ENCODE results near the gene SPRTN.

The SPRTN gene

DNA sequence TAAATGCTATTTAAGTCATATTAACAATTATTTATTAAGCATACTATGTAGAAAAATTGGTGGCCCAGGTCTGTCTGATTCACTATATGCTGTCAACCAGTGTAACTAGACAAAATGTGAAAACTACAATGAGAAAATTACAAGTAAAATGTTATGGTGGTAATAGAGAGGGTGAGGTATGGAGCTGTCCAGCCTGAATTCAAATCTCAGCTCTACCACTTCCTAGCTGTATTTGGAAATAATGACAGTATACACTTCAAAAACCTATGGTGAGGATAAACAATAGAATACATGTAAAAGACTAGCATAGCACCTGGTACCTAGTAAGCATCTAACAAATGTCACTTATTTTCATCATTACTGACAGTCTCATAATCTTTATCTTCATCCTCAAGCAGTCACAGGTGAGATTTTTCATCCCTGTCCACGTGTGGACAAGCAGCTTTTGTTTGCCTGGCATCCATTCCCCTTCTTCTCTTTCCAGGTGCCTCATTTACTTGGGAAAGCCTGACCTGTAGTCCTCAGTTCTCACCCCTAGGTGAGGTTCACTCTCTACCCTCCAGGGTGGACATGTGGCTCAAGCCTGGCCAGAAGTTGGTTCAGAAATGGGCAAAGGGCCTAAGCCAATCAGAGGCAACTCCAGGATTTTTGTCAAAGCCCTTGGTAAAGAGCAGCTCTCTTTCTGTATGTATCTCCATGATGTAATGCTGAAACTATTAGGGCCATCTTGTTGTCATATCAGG lies 54.5 kb downstream of the SPRTN start:
- no peak for TF ChIP-seq EZH2phosphoT487 (IDR thresholded peaks at IDR 0.05; ENCODE audit: borderline replicate concordance)
- TF ChIP-seq, protein P1, sequence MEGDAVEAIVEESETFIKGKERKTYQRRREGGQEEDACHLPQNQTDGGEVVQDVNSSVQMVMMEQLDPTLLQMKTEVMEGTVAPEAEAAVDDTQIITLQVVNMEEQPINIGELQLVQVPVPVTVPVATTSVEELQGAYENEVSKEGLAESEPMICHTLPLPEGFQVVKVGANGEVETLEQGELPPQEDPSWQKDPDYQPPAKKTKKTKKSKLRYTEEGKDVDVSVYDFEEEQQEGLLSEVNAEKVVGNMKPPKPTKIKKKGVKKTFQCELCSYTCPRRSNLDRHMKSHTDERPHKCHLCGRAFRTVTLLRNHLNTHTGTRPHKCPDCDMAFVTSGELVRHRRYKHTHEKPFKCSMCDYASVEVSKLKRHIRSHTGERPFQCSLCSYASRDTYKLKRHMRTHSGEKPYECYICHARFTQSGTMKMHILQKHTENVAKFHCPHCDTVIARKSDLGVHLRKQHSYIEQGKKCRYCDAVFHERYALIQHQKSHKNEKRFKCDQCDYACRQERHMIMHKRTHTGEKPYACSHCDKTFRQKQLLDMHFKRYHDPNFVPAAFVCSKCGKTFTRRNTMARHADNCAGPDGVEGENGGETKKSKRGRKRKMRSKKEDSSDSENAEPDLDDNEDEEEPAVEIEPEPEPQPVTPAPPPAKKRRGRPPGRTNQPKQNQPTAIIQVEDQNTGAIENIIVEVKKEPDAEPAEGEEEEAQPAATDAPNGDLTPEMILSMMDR (conservative IDR thresholded peaks at IDR 0.05; ENCODE audit: low read length) = no peak
- Histone ChIP-seq H3F3A (ENCODE audit: low read depth) (no peaks in the 10 kb centered on the region), H3K36me3 (ENCODE audit: insufficient read depth, low read length) (no peaks in the 10 kb centered on the region), H3K79me2 (ENCODE audit: insufficient read depth, low read length) (no peaks in the 10 kb centered on the region), H3K4me2 (ENCODE audit: low read depth, low read length, poor library complexity, severe bottlenecking) (no peak overlapping the region), H3K9ac (ENCODE audit: low read depth, low read length, poor library complexity, severe bottlenecking) (no peak overlapping the region), H3K27me3 (ENCODE audit: insufficient read depth, low read length, poor library complexity, severe bottlenecking) (no peaks in the 10 kb centered on the region), H2AFZ (ENCODE audit: low read length) (no peak overlapping the region), H3K9me2 (replicated peaks; ENCODE audit: low read depth, low read length) (no peaks in the 10 kb centered on the region), H4K20me1 (ENCODE audit: insufficient read depth, low read length, poor library complexity, severe bottlenecking) (no peaks in the 10 kb centered on the region), H3K4me1 (ENCODE audit: insufficient read depth, low read length, poor library complexity, severe bottlenecking) (no peaks in the 10 kb centered on the region), H3K4me3 (ENCODE audit: low read length, poor library complexity, severe bottlenecking) (no peak overlapping the region), H3K9me3 (ENCODE audit: insufficient read depth, low read depth, low read length) (no peaks in the 10 kb centered on the region)

- no peaks in the 10 kb centered on the region for H4K20me1 ChIP-seq (ENCODE audit: insufficient read depth, low read length, poor library complexity, severe bottlenecking)
- no peak overlapping the region for H3K9ac ChIP-seq (ENCODE audit: low read depth, low read length, poor library complexity, severe bottlenecking)
- H3K36me3 ChIP-seq (ENCODE audit: insufficient read depth, low read length) = no peaks in the 10 kb centered on the region
- no peaks in the 10 kb centered on the region for H3K9me3 ChIP-seq (ENCODE audit: insufficient read depth, low read depth, low read length)
- H3K9me2 ChIP-seq (replicated peaks; ENCODE audit: low read depth, low read length) = no peaks in the 10 kb centered on the region
- H3F3A ChIP-seq (ENCODE audit: low read depth) = no peaks in the 10 kb centered on the region
- H2AFZ ChIP-seq (ENCODE audit: low read length) = no peak overlapping the region
- no peaks in the 10 kb centered on the region for H3K4me1 ChIP-seq (ENCODE audit: insufficient read depth, low read length, poor library complexity, severe bottlenecking)
- no peaks in the 10 kb centered on the region for H3K27me3 ChIP-seq (ENCODE audit: insufficient read depth, low read length, poor library complexity, severe bottlenecking)
- H3K4me2 ChIP-seq (ENCODE audit: low read depth, low read length, poor library complexity, severe bottlenecking) = no peak overlapping the region
- H3K79me2 ChIP-seq (ENCODE audit: insufficient read depth, low read length) = no peaks in the 10 kb centered on the region
- no peak overlapping the region for H3K4me3 ChIP-seq (ENCODE audit: low read length, poor library complexity, severe bottlenecking)
- TF ChIP-seq EZH2phosphoT487 (IDR thresholded peaks at IDR 0.05; ENCODE audit: borderline replicate concordance) = no peak
- TF ChIP-seq, protein P1 (conservative IDR thresholded peaks at IDR 0.05; ENCODE audit: low read length) = no peak
These were observed 55.6 kb downstream of the SPRTN start for GRCh38 chr1:231393668-231394067.

DNA sequence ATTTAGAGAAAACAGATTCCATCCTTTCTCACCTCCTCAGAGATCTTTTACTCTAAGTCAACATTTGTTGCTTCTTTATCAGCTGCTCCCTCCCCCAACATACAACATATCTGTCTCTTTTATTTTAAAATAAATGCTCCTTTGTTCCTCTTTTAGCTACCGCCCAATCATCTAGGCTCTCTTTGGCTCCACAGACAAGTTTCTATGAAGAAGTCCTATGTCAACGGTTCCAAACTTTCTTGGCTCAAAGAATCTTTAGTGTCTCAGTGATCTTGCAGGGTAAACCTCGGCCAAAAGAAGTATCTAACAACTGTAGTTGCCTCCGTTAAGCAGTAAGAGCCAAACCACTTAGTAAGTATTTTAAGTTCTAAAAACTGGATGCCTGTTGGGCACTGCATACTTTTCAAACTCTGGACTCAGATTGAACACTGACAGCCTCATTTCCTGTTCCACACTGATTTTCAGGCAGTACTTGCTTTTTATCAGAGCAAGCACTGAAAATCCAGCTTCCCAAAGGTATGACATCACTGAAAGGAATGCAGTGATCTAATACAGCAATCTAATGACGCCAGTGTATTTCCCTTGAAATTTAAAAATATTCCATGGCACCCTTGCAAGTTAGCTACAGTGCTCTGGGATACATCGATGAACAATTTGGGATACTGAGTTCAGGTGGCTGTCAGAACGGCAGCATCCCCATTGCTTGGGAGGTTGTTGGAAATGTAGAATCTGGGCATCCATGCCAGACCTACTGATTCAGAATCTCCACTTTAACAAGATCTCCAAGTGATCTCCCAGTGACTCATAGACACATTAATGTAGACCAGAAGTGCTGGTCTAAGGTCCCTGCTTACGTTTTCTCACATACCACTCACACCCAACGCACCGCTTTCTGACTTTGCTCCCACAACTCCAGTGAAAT lies 57.2 kb downstream of the SPRTN start:
- Histone ChIP-seq H3K4me3 (ENCODE audit: low read length, poor library complexity, severe bottlenecking) (no peak overlapping the region), H2AFZ (ENCODE audit: low read length) (no peak overlapping the region), H3K4me2 (ENCODE audit: low read depth, low read length, poor library complexity, severe bottlenecking) (no peak overlapping the region), H3K27me3 (ENCODE audit: insufficient read depth, low read length, poor library complexity, severe bottlenecking) (no peaks in the 10 kb centered on the region), H3K9ac (ENCODE audit: low read depth, low read length, poor library complexity, severe bottlenecking) (no peak overlapping the region), H3K9me2 (replicated peaks; ENCODE audit: low read depth, low read length) (no peaks in the 10 kb centered on the region), H3K4me1 (ENCODE audit: insufficient read depth, low read length, poor library complexity, severe bottlenecking) (no peaks in the 10 kb centered on the region), H3K9me3 (ENCODE audit: insufficient read depth, low read depth, low read length) (no peaks in the 10 kb centered on the region), H3K79me2 (ENCODE audit: insufficient read depth, low read length) (no peaks in the 10 kb centered on the region), H4K20me1 (ENCODE audit: insufficient read depth, low read length, poor library complexity, severe bottlenecking) (no peaks in the 10 kb centered on the region), H3F3A (ENCODE audit: low read depth) (no peaks in the 10 kb centered on the region), H3K36me3 (ENCODE audit: insufficient read depth, low read length) (no peaks in the 10 kb centered on the region)
- no peak for TF ChIP-seq EZH2phosphoT487 (IDR thresholded peaks at IDR 0.05; ENCODE audit: borderline replicate concordance)
- TF ChIP-seq, protein P1 (conservative IDR thresholded peaks at IDR 0.05; ENCODE audit: low read length) = no peak

Measured in Loucy (cell line).